H9 (cell line): ENCODE measurements around the gene ENDOV. TPM values are rescaled to one million over a fixed set of nuclear protein-coding genes. Genes with fewer than 3 reads are reported as not detected.

Experiments used
- DNase-seq: peaks from one replicate; pipeline ENCODE4 v3.0.0-alpha.2; 2017
- H2AFZ ChIP-seq: one replicate; pipeline ENCODE4 v1.6.1; 2013; ENCODE audit warnings: mild to moderate bottlenecking, low read length, control low read depth, moderate library complexity
- H2AK5ac ChIP-seq: 2 replicates; pipeline ENCODE4 v1.6.1; 2013; ENCODE audit warnings: low read length, control low read depth, mixed read lengths; ENCODE audit not compliant: insufficient read length
- H2BK120ac ChIP-seq: one replicate; pipeline ENCODE4 v1.6.1; 2013; ENCODE audit warnings: low read depth, mild to moderate bottlenecking, low read length, control low read depth, inconsistent platforms; ENCODE audit not compliant: poor library complexity, severe bottlenecking
- H2BK12ac ChIP-seq: 2 replicates; pipeline ENCODE4 v1.6.1; 2013; ENCODE audit warnings: low read length, control low read depth, mixed read lengths, low read depth; ENCODE audit not compliant: insufficient read length
- H2BK15ac ChIP-seq: 2 replicates; pipeline ENCODE4 v1.6.1; 2013; ENCODE audit warnings: low read depth, low read length, control low read depth
- H2BK20ac ChIP-seq: one replicate; pipeline ENCODE4 v1.6.1; 2013; ENCODE audit warnings: low read depth, mild to moderate bottlenecking, low read length, control low read depth, inconsistent platforms; ENCODE audit not compliant: poor library complexity, severe bottlenecking
- H2BK5ac ChIP-seq: 2 replicates; pipeline ENCODE4 v1.6.1; 2013; ENCODE audit warnings: low read length, control low read depth, mixed read lengths; ENCODE audit not compliant: insufficient read length
- H3K14ac ChIP-seq: 2 replicates; pipeline ENCODE4 v1.6.1; 2013; ENCODE audit warnings: low read length, control low read depth; ENCODE audit not compliant: insufficient read depth
- H3K18ac ChIP-seq: 2 replicates; pipeline ENCODE4 v1.6.1; 2013; ENCODE audit warnings: low read depth, mild to moderate bottlenecking, mixed read lengths, low read length, control low read depth; ENCODE audit not compliant: insufficient read length
- H3K23ac ChIP-seq: 2 replicates; pipeline ENCODE4 v1.6.1; 2013; ENCODE audit warnings: low read length, control low read depth, mixed read lengths, low read depth; ENCODE audit not compliant: insufficient read length
- H3K23me2 ChIP-seq: 2 replicates; pipeline ENCODE4 v1.6.1; 2013; ENCODE audit warnings: low read depth, mild to moderate bottlenecking, mixed read lengths, low read length, control low read depth; ENCODE audit not compliant: insufficient read length, poor library complexity, severe bottlenecking
- H3K27ac ChIP-seq: 2 replicates; pipeline ENCODE4 v1.5.1; 2013; ENCODE audit warnings: low read length, control low read depth, mixed read lengths, low read depth; ENCODE audit not compliant: insufficient read length
- H3K27me3 ChIP-seq: 2 replicates; pipeline ENCODE4 v1.6.1; 2013; ENCODE audit warnings: low read length, control low read depth, inconsistent platforms; ENCODE audit not compliant: insufficient read depth
- H3K4ac ChIP-seq: 2 replicates; pipeline ENCODE4 v1.6.1; 2013; ENCODE audit warnings: low read depth, mild to moderate bottlenecking, control low read depth, inconsistent platforms, low read length, moderate library complexity
- H3K4me1 ChIP-seq: 2 replicates; pipeline ENCODE4 v1.6.1; 2013; ENCODE audit warnings: low read length, control low read depth, inconsistent platforms; ENCODE audit not compliant: insufficient read depth
- H3K4me2 ChIP-seq: 2 replicates; pipeline ENCODE4 v1.6.1; 2013; ENCODE audit warnings: low read length, control low read depth, mixed read lengths; ENCODE audit not compliant: insufficient read length, insufficient read depth
- H3K56ac ChIP-seq: 2 replicates; pipeline ENCODE4 v1.6.1; 2013; ENCODE audit warnings: low read depth, mild to moderate bottlenecking, mixed read lengths, low read length, control low read depth; ENCODE audit not compliant: insufficient read length
- H3K79me1 ChIP-seq: 2 replicates; pipeline ENCODE4 v1.6.1; 2013; ENCODE audit warnings: low read depth, mild to moderate bottlenecking, moderate library complexity, low read length, control low read depth, inconsistent platforms; ENCODE audit not compliant: insufficient read depth, poor library complexity, severe bottlenecking
- H3K79me2 ChIP-seq: 2 replicates; pipeline ENCODE4 v1.6.1; 2013; ENCODE audit warnings: low read length, control low read depth, inconsistent platforms; ENCODE audit not compliant: insufficient read depth
- H3K9ac ChIP-seq: 2 replicates; pipeline ENCODE4 v1.6.1; 2013; ENCODE audit warnings: low read length, control low read depth, mixed read lengths; ENCODE audit not compliant: insufficient read length; ENCODE audit errors: extremely low read depth
- H3K9me3 ChIP-seq: one replicate; pipeline ENCODE4 v1.6.1; 2013; ENCODE audit warnings: low read depth, low read length, inconsistent platforms; ENCODE audit not compliant: control insufficient read depth
- H3T11ph ChIP-seq: one replicate; pipeline ENCODE4 v1.6.1; 2013; ENCODE audit warnings: mild to moderate bottlenecking, low read length, control low read depth, inconsistent platforms
- H4K20me1 ChIP-seq: one replicate; pipeline ENCODE4 v1.6.1; 2013; ENCODE audit not compliant: control insufficient read depth, insufficient read length, insufficient read depth
- H4K5ac ChIP-seq: 2 replicates; pipeline ENCODE4 v1.6.1; 2013; ENCODE audit warnings: low read depth, mild to moderate bottlenecking, mixed read lengths, low read length, control low read depth; ENCODE audit not compliant: insufficient read length
- H4K8ac ChIP-seq: replicated peaks from 2 replicates; pipeline ENCODE4 v1.6.1; 2013; ENCODE audit warnings: low read length, control low read depth, mixed read lengths, low read depth; ENCODE audit not compliant: insufficient read length
- H4K91ac ChIP-seq: 2 replicates; pipeline ENCODE4 v1.6.1; 2013; ENCODE audit warnings: low read depth, mild to moderate bottlenecking, moderate library complexity, mixed read lengths, low read length, control low read depth; ENCODE audit not compliant: insufficient read length
- H3K27ac Mint-ChIP-seq, 3 experiments: 2 replicates in 2 of 3; 3 replicates in 1 of 3; pipeline ENCODE4 v1.8.0; 2020 to 2021; ENCODE audit warnings: mixed read lengths in 3 of 3, mild to moderate bottlenecking in 1 of 3, moderate library complexity in 1 of 3
- H3K27me3 Mint-ChIP-seq: 2 replicates; pipeline ENCODE4 v1.8.0; 2021; ENCODE audit warnings: low read depth, mild to moderate bottlenecking, moderate library complexity, mixed read lengths
- H3K36me3 Mint-ChIP-seq, 3 experiments: 2 replicates in 2 of 3; 3 replicates in 1 of 3; pipeline ENCODE4 v1.8.0; 2020 to 2021; ENCODE audit warnings: low read depth in 3 of 3, mixed read lengths in 3 of 3; ENCODE audit not compliant: insufficient read depth in 1 of 3
- H3K4me1 Mint-ChIP-seq, 2 experiments: 2 replicates each; pipeline ENCODE4 v1.8.0; 2020; ENCODE audit warnings: mixed read lengths in 2 of 2
- H3K4me3 Mint-ChIP-seq, 2 experiments: 2 replicates in 1 of 2; 3 replicates in 1 of 2; pipeline ENCODE4 v1.8.0; 2020 to 2021; ENCODE audit warnings: mild to moderate bottlenecking in 2 of 2, mixed read lengths in 2 of 2, moderate library complexity in 1 of 2
- H3K9me3 Mint-ChIP-seq, 2 experiments: 2 replicates in 1 of 2; 3 replicates in 1 of 2; pipeline ENCODE4 v1.8.0; 2020; ENCODE audit warnings: mild to moderate bottlenecking in 2 of 2, mixed read lengths in 2 of 2, moderate library complexity in 1 of 2
- CTCF ChIP-seq: fragments of 200-600 bp; sonication (generic); conservative IDR thresholded peaks from 3 replicates; pipeline ENCODE4 v1.8.0; 2021; ENCODE audit warnings: antibody characterized with exemption, mild to moderate bottlenecking
- WGBS: extraction: QIAGEN DNeasy Blood & Tissue Kit; methylation state at CpG from one replicate; pipeline ENCODE4 v1.1.7; 2013; ENCODE audit warnings: missing lambda C conversion rate, low lambda C conversion rate, mixed read lengths; ENCODE audit not compliant: insufficient read length; ENCODE audit errors: extremely low coverage; 5-methylcytosine and 5-hydroxymethylcytosine counted together
- total RNA-seq: library from RNA; stranded (reverse); gene quantifications from 2 replicates; pipeline ENCODE4 v1.2.1, GENCODE V29; 2021

The ENDOV gene
- total RNA-seq, 1 experiment from 2014 or later, result 17.1 TPM

- no peak overlapping the region for H3T11ph ChIP-seq
- no peaks in the 10 kb centered on the region for H3K23me2 ChIP-seq
- no peak for DNase-seq
- no peaks in the 10 kb centered on the region; a peak in 1 of 5 replicates for H3K9me3 Mint-ChIP-seq
- no peaks in the 10 kb centered on the region for H3K79me2 ChIP-seq
- TF ChIP-seq CTCF, result no peak
- H2BK120ac ChIP-seq, result no peak overlapping the region
- no peak overlapping the region for H2BK5ac ChIP-seq
- peaks cover 0 to 15% (median 0%) of the 10 kb centered on the region in 3 experiments; a peak in 1 of 7 replicates for H3K36me3 Mint-ChIP-seq
- H4K5ac ChIP-seq, result no peak overlapping the region
- H3K4me1 ChIP-seq, result no peaks in the 10 kb centered on the region
- H3K4me3 Mint-ChIP-seq, result no peak overlapping the region
- no peak overlapping the region for H2BK15ac ChIP-seq
- no peak overlapping the region for H3K9ac ChIP-seq
- no peak overlapping the region for H3K27ac Mint-ChIP-seq
- no CpG with 5 or more reads among the region's 20 CpGs for WGBS
- H3K4me1 Mint-ChIP-seq, result peaks cover 0 to 14% of the 10 kb centered on the region in 2 experiments; a peak in 2 of 4 replicates
- H4K8ac ChIP-seq, result no peak overlapping the region
- no peaks in the 10 kb centered on the region for H3K27me3 ChIP-seq
- no peak overlapping the region for H2AK5ac ChIP-seq
- no peak overlapping the region for H2AFZ ChIP-seq
- H3K27me3 Mint-ChIP-seq, result peaks cover 73% of the 10 kb centered on the region
- H3K79me1 ChIP-seq, result no peaks in the 10 kb centered on the region
- H3K23ac ChIP-seq, result no peak overlapping the region
- no peak overlapping the region for H3K14ac ChIP-seq
- no peak overlapping the region for H3K56ac ChIP-seq
- H3K27ac ChIP-seq, result no peak overlapping the region
- H3K9me3 ChIP-seq, result no peaks in the 10 kb centered on the region
- H4K91ac ChIP-seq, result no peak overlapping the region
- no peaks in the 10 kb centered on the region for H4K20me1 ChIP-seq
- no peak overlapping the region for H2BK20ac ChIP-seq
- H3K4ac ChIP-seq, result no peak overlapping the region
- H3K18ac ChIP-seq, result no peak overlapping the region
- H2BK12ac ChIP-seq, result no peak overlapping the region
- H3K4me2 ChIP-seq, result no peak overlapping the region
Measured at GRCh38 chr17:80465327-80465974, 50.5 kb downstream of the ENDOV start.
